ENCODE data around the gene TEAD4.

The TEAD4 gene

DNA sequence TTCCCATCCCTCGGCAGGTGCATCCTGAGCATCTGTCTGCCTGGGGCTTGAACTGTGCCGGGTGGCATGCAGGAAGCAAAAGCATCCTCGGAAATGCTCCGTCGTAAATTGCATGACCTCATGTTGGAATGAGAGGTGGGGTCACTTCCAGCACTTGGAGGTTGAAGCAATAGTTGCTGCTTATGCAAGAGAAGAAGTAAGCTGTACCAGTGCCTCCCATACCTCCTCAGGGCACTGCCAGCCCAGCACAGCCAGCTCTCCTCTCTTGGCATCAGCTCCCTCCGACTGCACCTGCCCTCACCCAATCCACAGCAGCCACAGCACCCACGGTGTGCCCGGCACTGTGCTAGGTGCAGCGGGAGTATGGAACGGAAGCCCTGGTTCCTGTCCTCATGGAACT lies 11.5 kb downstream of the TEAD4 start:
- DNase-seq (ENCODE audit: low spot score in 2 of 2), result no peak
- Histone ChIP-seq H3K27me3 (ENCODE audit: low read depth) (no peaks in the 10 kb centered on the region), H3K9me3 (no peaks in the 10 kb centered on the region), H3K36me3 (replicated peaks) (peaks cover 6% of the 10 kb centered on the region; the same call in 1 of the 2 replicates), H3K4me3 (no peak overlapping the region), H3K4me1 (no peaks in the 10 kb centered on the region)
- in situ Hi-C loops (cut with MboI; ENCODE audit: low sequenced_read_pairs), result no loop called here

DNA sequence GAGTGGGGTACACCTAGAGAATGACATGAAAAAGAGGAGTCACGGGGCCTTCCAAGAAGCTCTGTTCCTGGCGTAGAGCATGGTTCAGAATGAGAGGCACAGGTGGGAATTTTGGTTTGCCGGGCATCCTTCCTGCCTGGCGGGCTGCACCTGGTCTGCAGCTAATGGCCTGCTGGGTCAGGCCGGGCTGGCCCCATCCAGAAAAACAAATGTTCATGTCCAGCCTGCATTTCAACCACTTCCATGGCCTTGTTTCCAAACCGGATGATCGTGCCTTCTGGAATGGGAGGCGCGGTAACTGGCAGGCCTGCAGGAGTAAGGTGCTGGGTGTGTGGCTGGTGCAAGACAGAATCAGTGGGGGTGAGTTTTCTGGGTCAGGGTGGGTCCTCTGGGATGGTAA lies 14.4 kb downstream of the TEAD4 start:
- in situ Hi-C loops (cut with MboI; ENCODE audit: low sequenced_read_pairs), result no loop called here
- DNase-seq (ENCODE audit: low spot score in 2 of 2), result no peak

DNA sequence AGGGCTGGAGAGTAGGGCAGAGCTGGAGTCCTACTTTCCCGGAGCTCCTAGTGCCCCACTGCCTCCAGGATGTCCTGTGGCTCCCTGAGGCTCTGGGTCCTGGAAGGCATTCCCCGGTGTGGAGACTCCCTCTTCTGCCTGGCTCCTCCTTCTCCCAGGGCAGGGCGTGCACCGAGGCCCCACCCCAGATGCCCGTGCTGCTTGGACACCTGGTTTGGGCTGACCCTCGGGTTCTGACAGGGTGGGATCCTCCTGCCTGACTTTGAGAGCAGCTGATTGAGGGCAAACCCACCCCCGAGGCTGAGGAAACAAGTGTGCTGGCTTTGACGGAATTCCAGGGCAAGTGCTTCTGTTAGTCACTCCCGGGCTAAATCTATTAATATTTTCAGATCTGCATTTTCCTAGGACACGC lies 15.4 kb downstream of the TEAD4 start:
- peaks cover 4% of the 10 kb centered on the region for H3K36me3 ChIP-seq (replicated peaks)
- H3K4me1 ChIP-seq, result no peaks in the 10 kb centered on the region
- in situ Hi-C loops (cut with MboI; ENCODE audit: low sequenced_read_pairs), result no loop called here
- H3K27me3 ChIP-seq (ENCODE audit: low read depth), result no peaks in the 10 kb centered on the region
- DNase-seq (ENCODE audit: low spot score in 2 of 2), result no peak
- H3K4me3 ChIP-seq, result no peak overlapping the region
- H3K9me3 ChIP-seq, result no peaks in the 10 kb centered on the region

More for the DNA sequence above, 14.4 kb downstream of the TEAD4 start:
- H3K27me3 ChIP-seq (ENCODE audit: low read depth), result no peaks in the 10 kb centered on the region
- no peak overlapping the region for H3K4me3 ChIP-seq
- H3K36me3 ChIP-seq (replicated peaks), result peaks cover 3% of the 10 kb centered on the region; the same call in 1 of the 2 replicates
- H3K4me1 ChIP-seq, result no peaks in the 10 kb centered on the region
- no peaks in the 10 kb centered on the region for H3K9me3 ChIP-seq

DNA sequence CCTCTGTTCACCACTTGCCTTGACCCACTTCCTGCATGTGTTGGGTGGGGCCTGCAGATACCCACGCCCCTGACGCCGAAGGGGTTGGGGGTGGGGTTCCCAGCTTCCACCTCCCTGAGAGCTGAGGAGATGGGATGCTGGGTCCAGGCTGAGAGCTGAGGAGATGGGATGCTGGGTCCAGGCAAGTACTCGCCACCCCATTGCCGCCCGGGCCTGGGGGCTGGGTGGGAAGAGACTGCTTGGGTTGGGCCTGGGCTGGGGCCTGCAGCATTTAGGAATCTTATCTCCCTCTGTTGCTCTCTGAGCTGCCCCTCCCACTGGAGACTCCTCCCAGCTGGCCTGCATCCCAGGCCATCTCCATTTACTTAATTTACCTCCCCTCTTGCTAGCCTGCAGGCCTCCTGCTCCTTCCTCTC lies 17.4 kb downstream of the TEAD4 start:
- peaks cover 6% of the 10 kb centered on the region for H3K36me3 ChIP-seq (replicated peaks)
- H3K27me3 ChIP-seq (ENCODE audit: low read depth), result no peaks in the 10 kb centered on the region
- H3K4me3 ChIP-seq, result no peak overlapping the region
- DNase-seq (ENCODE audit: low spot score in 2 of 2), result no peak
- no peaks in the 10 kb centered on the region for H3K9me3 ChIP-seq
- in situ Hi-C loops (cut with MboI; ENCODE audit: low sequenced_read_pairs), result no loop called here
- no peaks in the 10 kb centered on the region for H3K4me1 ChIP-seq

DNA sequence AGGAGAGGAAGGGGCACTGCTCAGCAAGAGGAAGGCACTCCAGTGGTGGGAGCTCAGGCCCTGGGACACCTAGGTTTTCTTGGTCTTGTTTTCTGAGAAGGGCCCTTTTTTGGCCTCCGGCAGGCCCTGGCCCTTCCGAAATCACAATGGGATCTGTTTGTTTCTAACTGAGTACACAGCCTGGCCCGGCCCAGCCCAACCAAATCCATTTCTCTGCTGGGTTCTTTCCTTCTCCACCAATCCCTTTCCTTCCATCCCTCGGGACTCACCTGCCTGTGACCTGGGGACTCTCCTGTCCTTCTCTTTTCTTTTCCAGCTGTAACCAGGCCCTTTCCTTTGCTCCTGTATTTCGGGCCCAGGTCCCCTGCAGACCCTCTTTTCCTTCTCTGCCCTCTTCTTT lies 18.6 kb downstream of the TEAD4 start:
- H3K4me3 ChIP-seq, result no peak overlapping the region
- in situ Hi-C loops (cut with MboI; ENCODE audit: low sequenced_read_pairs), result no loop called here
- H3K36me3 ChIP-seq (replicated peaks), result peaks cover 6% of the 10 kb centered on the region
- H3K9me3 ChIP-seq, result no peaks in the 10 kb centered on the region
- no peak for DNase-seq (ENCODE audit: low spot score in 2 of 2)
- H3K4me1 ChIP-seq, result no peaks in the 10 kb centered on the region
- no peaks in the 10 kb centered on the region for H3K27me3 ChIP-seq (ENCODE audit: low read depth)

DNA sequence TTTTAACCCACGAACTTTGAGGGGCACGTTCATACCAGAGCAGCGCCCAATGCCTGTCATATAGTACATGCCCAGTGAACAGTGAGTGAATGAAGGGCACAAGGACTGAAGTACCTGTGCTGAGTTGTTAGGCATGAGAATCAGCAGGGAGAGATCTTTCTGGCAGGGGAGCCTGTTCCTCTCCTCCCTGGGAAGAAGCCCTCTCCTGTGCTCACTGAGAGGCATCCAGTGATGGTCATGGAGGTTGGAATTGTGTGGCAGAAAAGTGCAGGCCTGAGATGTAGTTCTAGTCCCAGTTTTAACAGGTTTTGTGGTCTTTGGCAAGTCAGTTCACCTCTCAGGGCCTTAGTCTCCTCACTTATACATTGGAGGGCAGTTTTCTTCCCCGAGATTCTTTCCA lies 20.6 kb downstream of the TEAD4 start:
- no peak for DNase-seq (ENCODE audit: low spot score in 2 of 2)
- Histone ChIP-seq H3K36me3 (replicated peaks) (peaks cover 6% of the 10 kb centered on the region), H3K4me1 (no peaks in the 10 kb centered on the region), H3K9me3 (no peaks in the 10 kb centered on the region), H3K27me3 (ENCODE audit: low read depth) (no peaks in the 10 kb centered on the region), H3K4me3 (no peak overlapping the region)
- in situ Hi-C loops (cut with MboI; ENCODE audit: low sequenced_read_pairs), result no loop called here

DNA sequence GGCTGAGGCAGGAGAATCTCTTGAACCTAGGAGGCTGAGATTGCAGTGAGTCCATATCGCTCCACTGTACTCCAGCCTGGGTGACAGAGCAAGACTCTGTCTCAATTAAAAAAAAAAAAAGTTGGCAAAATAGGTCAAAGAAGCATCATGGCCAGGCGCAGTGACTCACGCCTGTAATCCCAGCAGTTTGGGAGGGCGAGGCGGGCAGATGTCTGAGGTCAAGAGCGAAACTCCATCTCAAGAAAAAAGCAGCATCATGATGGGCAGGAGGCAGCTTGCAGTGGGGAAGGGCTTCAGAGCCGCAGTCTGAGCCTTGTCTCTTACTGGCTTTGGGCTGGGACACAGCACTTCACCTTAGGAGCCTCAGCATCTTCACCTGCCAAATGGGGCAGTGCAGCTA lies 21.4 kb downstream of the TEAD4 start:
- Histone ChIP-seq H3K9me3 (no peaks in the 10 kb centered on the region), H3K4me3 (no peak overlapping the region), H3K36me3 (replicated peaks) (peaks cover 6% of the 10 kb centered on the region), H3K27me3 (ENCODE audit: low read depth) (no peaks in the 10 kb centered on the region), H3K4me1 (no peaks in the 10 kb centered on the region)
- in situ Hi-C loops (cut with MboI; ENCODE audit: low sequenced_read_pairs), result no loop called here
- no peak for DNase-seq (ENCODE audit: low spot score in 2 of 2)

DNA sequence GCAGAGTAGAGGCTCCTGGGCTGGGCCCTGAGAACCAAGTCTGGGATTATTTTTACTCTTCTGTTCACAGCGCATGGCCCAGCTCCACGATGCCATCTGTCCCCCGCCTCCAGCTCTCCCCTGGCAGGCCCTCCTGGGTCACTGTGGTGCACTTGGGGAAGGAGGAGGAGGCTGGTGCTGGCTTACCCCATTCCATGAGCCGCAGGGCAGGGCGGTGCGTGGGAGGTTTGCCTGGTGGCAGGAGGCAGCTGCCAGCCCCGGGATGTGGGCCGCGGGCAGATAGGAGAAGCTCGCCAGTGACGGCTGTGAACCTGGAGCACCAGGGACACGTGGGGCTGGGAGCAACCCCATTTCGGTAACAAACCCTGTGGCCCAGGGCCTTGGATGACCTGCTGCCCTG lies 23.2 kb downstream of the TEAD4 start:
- H3K27me3 ChIP-seq (ENCODE audit: low read depth), result no peaks in the 10 kb centered on the region
- DNase-seq (ENCODE audit: low spot score in 2 of 2), result no peak
- H3K36me3 ChIP-seq (replicated peaks), result peaks cover 9% of the 10 kb centered on the region
- H3K4me3 ChIP-seq, result no peak overlapping the region
- in situ Hi-C loops (cut with MboI; ENCODE audit: low sequenced_read_pairs), result no loop called here
- H3K9me3 ChIP-seq, result no peaks in the 10 kb centered on the region
- no peaks in the 10 kb centered on the region for H3K4me1 ChIP-seq

DNA sequence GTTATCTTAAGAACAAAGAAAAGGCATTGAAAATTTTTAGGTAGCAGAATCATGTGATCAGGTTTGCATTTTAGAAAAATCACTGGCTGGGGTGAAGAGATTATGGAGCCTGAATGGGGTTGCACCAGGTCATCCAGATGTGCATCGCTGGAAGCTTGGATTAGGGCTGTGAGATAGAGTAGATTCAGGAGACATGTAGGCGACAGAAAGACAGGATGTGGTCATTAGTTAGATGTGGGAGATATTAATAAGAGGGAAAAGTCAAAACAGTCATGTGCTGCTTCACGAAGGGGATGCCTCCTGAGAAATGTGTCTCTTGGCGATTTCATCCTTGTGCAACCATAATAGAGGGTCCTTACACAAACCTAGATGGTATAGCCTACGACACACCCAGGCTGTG lies 25.1 kb downstream of the TEAD4 start:
- Histone ChIP-seq H3K4me3 (no peak overlapping the region), H3K27me3 (ENCODE audit: low read depth) (no peaks in the 10 kb centered on the region), H3K9me3 (no peaks in the 10 kb centered on the region), H3K4me1 (peaks cover 3% of the 10 kb centered on the region), H3K36me3 (replicated peaks) (peaks cover 8% of the 10 kb centered on the region)
- in situ Hi-C loops (cut with MboI; ENCODE audit: low sequenced_read_pairs), result no loop called here
- no peak for DNase-seq (ENCODE audit: low spot score in 2 of 2)

DNA sequence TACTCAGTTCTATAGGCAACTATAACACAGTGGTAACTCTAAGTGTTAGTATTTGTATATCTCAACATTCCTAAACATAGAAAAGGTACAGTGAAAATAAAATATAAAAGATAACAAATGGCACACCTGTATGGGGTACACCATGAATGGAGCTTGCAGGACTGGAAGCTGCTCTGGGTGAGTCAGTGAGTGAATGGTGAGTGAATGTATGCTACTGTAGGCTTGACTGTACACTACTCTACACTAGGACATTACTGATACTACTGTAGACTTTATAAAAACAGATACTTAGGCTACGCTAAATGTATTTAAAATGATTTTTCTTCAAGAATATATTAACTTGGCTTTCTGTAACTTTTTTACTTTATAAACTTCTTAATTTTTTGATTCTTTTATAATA lies 25.5 kb downstream of the TEAD4 start:
- Histone ChIP-seq H3K27me3 (ENCODE audit: low read depth) (no peaks in the 10 kb centered on the region), H3K36me3 (replicated peaks) (peaks cover 3% of the 10 kb centered on the region), H3K4me3 (no peak overlapping the region), H3K4me1 (peaks cover 3% of the 10 kb centered on the region), H3K9me3 (no peaks in the 10 kb centered on the region)
- in situ Hi-C loops (cut with MboI; ENCODE audit: low sequenced_read_pairs), result no loop called here
- DNase-seq (ENCODE audit: low spot score in 2 of 2), result no peak

DNA sequence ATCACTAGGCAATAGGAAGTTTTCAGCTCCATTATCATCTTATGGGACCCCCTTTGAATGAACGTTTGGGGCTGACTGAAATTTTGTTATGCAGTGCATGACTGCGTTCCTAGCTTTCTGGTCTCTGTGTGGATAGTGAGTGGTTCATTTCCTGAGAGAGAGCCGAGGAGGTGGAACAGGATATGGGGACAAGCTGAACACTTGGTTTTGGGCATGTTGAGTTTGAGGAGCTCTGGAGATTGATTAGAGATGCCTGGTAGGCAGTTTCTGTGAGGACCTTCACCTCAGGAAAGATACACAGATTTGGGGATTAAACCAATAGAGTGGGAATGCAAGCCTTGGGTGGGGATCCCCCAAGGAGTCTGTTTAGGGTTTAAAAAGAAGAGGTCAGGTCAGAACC lies 27.7 kb downstream of the TEAD4 start:
- DNase-seq (ENCODE audit: low spot score in 2 of 2), result no peak
- Histone ChIP-seq H3K4me1 (peaks cover 3% of the 10 kb centered on the region), H3K4me3 (no peak overlapping the region), H3K9me3 (no peaks in the 10 kb centered on the region), H3K36me3 (replicated peaks) (peaks cover 3% of the 10 kb centered on the region; the same call in 1 of the 2 replicates), H3K27me3 (ENCODE audit: low read depth) (no peaks in the 10 kb centered on the region)
- in situ Hi-C loops (cut with MboI; ENCODE audit: low sequenced_read_pairs), result no loop called here

DNA sequence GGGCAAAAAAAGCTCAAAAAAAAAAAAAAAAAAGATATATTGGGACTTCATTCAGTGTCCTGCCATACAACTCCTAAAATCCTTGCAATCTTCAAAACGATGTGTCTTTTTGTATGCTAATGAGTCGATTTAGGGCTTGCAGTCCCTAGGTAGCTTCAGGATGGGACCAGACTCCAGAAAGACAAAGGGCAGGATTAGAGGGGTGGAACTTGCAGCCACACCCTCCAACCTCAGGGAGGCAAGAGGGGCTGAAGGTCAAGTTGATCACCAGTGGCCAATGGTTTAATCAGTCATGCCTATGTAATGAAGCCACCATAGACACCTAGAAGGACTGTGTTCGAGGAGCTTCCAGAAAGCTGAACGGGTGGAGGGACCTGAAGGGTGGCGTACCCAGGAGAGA lies 29.3 kb downstream of the TEAD4 start:
- Histone ChIP-seq H3K36me3 (replicated peaks) (peaks cover 3% of the 10 kb centered on the region; the same call in 1 of the 2 replicates), H3K27me3 (ENCODE audit: low read depth) (no peaks in the 10 kb centered on the region)
- DNase-seq (ENCODE audit: low spot score in 2 of 2), result peak; percentile 32 to 45

DNA sequence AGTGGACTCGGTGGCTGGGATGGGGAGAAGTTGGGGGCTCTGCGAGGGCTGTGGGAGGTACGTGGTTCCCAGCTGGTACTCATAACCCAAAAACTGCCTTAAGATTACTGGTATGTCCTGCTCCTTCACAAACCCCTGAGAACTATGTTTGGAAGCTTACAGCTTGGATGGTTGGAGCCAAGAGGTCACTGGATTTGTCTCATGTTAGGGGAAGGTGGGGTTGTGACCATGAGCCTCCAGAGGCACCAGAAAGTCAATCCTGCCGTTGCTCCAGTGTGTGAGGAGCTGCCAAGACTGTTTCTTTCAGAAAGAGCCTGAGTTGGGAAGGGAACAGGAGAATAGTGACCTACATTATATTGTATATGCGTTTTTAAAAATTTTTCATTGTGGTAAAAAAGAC lies 33.5 kb downstream of the TEAD4 start:
- Histone ChIP-seq H3K9me3 (no peaks in the 10 kb centered on the region), H3K27me3 (ENCODE audit: low read depth) (no peaks in the 10 kb centered on the region), H3K4me3 (no peak overlapping the region), H3K36me3 (replicated peaks) (no peaks in the 10 kb centered on the region; the same call in none of the 2 replicates), H3K4me1 (peaks cover 3% of the 10 kb centered on the region)
- no peak for DNase-seq (ENCODE audit: low spot score in 2 of 2)
- in situ Hi-C loops (cut with MboI; ENCODE audit: low sequenced_read_pairs), result no loop called here

More for the DNA sequence above, 29.3 kb downstream of the TEAD4 start:
- Histone ChIP-seq H3K9me3 (no peaks in the 10 kb centered on the region), H3K4me1 (peaks cover 3% of the 10 kb centered on the region), H3K4me3 (no peak overlapping the region)
- in situ Hi-C loops (cut with MboI; ENCODE audit: low sequenced_read_pairs), result no loop called here

DNA sequence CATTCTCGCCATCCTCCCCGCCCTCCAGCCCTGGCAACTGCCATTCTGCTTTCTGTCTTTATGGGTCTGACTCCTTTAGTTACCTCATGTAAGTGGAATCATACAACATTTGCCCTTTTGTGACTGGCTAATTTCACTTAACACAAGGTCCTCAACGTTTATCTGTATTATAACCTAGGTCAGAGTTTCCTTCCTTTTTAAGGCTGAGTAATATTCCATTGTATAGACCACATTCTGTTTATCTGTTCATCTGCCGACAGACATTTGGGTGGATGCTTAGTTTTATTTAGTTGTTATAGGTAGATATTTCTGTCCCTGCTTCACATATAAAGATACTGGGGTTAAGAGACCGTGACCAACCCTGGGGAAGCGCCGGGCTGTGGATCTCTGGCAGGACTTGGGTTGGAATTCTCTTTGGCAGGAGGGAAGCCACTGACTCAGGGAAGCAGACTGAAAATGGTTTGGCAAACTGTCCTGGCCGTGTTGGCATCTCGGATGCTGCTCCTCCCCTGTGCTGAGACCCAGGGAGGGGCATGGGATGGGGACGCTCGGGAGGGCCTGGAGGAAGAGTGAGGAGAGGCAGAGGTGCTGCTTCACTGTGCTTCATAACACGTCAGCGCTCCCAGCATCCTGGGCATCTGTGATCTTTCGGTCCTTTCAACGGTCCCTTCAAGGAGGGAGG lies 38.9 kb downstream of the TEAD4 start:
- Histone ChIP-seq H3K4me3 (no peak overlapping the region), H3K27me3 (ENCODE audit: low read depth) (no peaks in the 10 kb centered on the region), H3K4me1 (no peaks in the 10 kb centered on the region), H3K9me3 (no peaks in the 10 kb centered on the region), H3K36me3 (replicated peaks) (peaks cover 3% of the 10 kb centered on the region)
- no peak for DNase-seq (ENCODE audit: low spot score in 2 of 2)
- in situ Hi-C loops (cut with MboI; ENCODE audit: low sequenced_read_pairs), result no loop called here

DNA sequence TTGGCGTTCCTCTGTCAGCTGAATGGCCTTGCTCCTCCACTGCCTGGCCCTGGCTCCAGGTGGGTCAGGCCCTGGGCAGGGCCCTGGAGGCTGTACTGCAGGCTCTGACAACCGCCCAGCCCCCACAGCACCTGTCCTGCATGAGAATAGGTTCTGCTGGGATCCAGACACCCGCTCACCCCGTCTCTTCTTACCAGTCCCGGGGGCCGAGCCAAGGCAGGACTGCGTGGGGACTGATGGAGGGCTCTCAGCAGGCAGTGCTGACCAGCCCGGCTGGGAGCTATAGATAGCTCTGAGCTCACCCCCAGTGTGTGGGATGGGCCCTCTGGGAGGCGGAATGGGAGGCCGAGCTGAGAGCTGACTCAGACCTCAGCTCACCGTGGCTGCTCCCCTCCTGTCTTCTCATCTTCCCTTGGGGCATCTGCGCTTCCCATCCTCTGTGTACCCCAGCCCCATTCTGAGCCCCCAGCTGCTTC lies 39.6 kb downstream of the TEAD4 start:
- peaks cover 3% of the 10 kb centered on the region for H3K36me3 ChIP-seq (replicated peaks)

More for the DNA sequence above, 39.6 kb downstream of the TEAD4 start:
- no peak for DNase-seq (ENCODE audit: low spot score in 2 of 2)
- in situ Hi-C loops (cut with MboI; ENCODE audit: low sequenced_read_pairs), result no loop called here
- H3K27me3 ChIP-seq (ENCODE audit: low read depth), result no peaks in the 10 kb centered on the region
- H3K4me3 ChIP-seq, result no peak overlapping the region
- H3K4me1 ChIP-seq, result no peaks in the 10 kb centered on the region
- H3K9me3 ChIP-seq, result no peaks in the 10 kb centered on the region
